DMS79 treated with DMSO at 0.1 percent for 48 hours (cell line): Measurements from ENCODE around the gene KLHL29.

Experiments used
- DNase-seq: peaks from one replicate; lab custom pipeline; 2025; lab: John Stamatoyannopoulos, UW

KLHL29 gene

GRCh38 chr2:23449413-23449812, 64.4 kb downstream of the KLHL29 start:
- DNase-seq: no peak

GRCh38 chr2:23449831-23450331, 64.9 kb downstream of the KLHL29 start:
- DNase-seq: no peak

GRCh38 chr2:23452372-23452771, 67.4 kb downstream of the KLHL29 start:
- no peak for DNase-seq

DNA sequence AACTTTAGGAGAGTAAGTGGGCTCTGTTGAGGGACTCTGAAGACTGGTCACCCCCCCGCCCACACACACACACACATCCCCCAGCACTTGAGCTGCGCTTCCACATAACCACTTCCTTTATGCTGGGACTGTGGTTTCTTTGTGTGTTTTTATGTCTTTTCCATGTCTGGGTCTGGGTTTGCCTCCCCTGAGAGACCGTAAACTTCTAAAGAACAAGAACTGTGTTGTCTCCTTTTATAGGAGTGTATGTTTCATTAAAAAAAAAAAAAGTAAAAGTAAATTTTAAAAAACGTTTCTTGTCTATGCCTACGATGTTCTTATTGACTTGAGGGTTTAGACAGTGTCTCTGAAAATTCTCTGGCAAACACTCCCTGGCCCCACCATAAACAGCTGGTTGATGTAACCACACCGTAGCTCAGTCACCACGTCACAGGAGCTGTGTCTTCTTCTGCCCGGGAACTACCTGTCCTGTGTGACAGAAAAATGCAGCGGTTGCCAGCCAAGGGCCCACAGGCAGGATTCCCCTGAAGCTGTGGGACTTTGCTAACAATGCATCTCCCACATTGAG, 68.0 kb downstream of the KLHL29 start:
- no peak for DNase-seq

- no peak for DNase-seq
Measured at GRCh38 chr2:23453432-23453831, 68.5 kb downstream of the KLHL29 start.

DNA sequence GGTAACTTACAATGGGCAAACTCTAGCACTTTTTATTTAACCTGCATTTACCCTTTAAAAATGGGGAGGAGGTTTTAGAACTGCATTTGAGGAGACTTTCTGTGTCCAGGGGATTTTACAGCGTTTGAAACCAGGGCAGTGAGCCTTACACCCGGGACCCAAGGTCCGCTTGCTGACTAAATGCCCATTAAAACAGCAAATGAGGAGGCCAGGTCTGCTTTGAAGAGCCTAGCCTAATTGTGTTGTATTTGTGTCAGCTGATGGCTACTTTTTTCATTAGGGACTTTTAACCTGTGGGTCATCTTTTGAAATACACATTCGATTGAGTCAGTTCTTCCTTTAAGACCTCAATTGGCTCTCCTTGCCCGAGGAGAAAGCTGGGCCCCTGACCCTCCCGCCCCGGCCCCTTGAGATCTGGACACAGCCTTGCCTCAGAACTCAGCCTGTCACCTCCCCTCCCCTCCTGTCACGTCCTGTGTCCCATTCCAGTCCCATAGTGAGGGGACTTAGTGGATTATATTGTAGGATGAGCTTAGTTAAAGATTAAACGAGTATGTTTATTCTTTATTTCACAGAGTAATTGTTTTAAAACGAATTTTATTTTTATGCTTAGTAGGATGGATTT, 69.0 kb downstream of the KLHL29 start:
- DNase-seq: no peak

GRCh38 chr2:23454501-23455120, 69.6 kb downstream of the KLHL29 start:
- no peak for DNase-seq

GRCh38 chr2:23456396-23456795, 71.4 kb downstream of the KLHL29 start:
- no peak for DNase-seq

GRCh38 chr2:23456881-23457760, 72.1 kb downstream of the KLHL29 start:
- no peak for DNase-seq

- DNase-seq: no peak
Measured at GRCh38 chr2:23457990-23458682, 73.2 kb downstream of the KLHL29 start.

DNA sequence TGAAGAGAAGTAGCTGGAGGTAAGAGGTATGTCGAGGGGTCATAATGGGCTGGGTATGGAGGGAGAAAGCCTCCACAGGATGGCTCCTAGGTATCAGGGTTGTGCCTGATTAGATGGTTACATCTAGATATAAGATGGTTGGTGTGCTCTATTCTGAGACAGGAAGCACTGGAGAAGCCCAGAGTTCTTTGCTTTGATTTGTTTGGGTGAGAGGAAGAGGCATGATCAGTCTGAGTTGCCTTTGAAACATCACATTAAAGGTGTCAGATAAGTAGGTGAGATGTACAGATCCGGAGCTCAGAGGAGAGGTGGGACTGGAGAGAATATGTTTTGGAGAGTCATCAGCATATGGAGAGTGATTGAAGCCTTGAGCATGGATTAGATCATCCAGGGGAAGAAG, 74.1 kb downstream of the KLHL29 start:
- no peak for DNase-seq

GRCh38 chr2:23460228-23460627, 75.2 kb downstream of the KLHL29 start:
- DNase-seq: no peak

DNA sequence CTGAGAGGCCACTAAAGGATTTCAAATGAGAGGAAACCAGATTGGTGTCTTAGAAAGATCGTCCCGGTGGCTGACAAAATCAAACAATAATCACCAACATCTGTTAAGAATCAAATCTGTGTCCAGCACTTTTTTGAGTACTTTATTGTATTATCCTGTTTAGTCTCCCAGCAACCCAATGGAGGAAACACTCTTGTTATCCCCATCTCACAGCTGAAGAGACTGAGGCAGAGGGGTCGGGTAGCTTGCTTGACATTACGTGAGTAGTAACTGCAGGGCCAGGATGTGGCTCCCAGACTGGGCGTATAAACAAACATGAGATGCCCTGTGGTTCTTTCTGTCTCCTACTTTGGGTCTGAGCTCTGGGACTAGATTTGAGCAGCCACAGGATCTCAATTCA, 76.0 kb downstream of the KLHL29 start:
- DNase-seq: no peak

- no peak for DNase-seq
Measured at GRCh38 chr2:23464156-23464555, 79.2 kb downstream of the KLHL29 start.

DNA sequence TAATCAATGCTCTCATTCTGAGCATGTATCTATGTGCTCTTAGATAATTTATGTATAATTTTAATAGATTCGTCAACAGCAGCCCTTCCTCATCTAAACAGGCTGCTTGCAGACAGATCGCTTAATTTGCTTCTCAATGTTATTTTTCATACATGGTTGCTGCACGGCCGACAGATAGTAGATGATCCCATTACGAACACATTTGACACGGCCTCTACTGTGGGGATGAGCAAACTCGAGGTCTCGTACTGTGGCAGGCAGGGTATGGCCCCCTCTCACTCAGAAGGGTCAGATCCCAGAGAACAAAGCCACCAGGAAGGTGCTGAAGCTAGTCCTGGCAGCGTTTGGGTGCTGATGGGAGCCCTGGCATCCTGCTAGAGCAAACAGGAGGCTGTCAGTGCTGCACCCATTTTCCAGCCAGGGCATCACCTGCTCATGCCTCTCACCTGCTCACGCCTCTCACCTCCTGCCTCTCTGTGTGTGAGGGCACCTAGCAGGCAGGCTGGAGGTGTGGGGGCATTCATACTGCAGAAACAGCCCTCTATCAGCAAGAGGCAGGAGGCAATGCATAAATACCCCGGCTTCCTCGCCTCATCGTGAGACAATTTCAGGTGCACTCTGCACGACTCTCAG, 80.0 kb downstream of the KLHL29 start:
- no peak for DNase-seq

DNA sequence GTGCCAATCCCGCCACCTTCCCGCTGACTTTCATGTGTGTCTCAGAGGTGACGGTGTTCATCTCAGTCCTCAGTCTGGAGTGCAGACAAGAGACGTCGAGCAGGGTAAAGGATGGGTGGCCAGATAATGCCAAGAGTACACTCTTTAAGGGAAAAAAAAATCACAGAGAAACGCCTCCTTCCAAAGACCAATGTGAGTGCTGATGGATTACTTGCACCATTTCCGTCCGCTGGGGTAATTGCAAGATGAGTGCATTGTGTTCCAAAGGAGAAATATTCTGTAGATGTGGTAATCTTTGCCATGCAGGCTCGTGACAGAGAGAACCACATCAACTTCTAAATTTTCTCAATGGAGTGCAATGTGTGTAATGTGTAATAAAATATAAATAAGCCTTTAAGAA, 81.0 kb downstream of the KLHL29 start:
- DNase-seq: no peak

DNA sequence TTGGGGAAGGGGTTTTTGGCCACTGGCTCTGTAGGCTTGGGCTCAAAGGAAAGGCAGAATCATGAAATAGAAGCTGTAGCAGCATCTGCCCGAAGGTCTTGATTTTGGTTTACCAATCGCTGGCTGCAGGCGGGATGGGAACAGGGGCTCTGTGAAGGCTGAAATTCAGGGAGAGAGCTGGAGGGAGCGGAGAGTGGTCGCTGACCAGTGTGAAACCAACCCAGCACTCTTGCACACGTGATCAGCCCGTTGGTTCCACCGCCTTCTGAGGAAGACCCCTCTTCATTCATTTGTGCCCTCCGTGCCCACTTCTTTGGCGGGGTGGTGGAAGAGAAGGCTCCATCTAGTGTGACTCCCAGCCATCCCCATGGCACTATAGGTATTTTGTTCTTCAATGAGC, 82.6 kb downstream of the KLHL29 start:
- no peak for DNase-seq

GRCh38 chr2:23468474-23469141, 83.6 kb downstream of the KLHL29 start:
- no peak for DNase-seq

DNA sequence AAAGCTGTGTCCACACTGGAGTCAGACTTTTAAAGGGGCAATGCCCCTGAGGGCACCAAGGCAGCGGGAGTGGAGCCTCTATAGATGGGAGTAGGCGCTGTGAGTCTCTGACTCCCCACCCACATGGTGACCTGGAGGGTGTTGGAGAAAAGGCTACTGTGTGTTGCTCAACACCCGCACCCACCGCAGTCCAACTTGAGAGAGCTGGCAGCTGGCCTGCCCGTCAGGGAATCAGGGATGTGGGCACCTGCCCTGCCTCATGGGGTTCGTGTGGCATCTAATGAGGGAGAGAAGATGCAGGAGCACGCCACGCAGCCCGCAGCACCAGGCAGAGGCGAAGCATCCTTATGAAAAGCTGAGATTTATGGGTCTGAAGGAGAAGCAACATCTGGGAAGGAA, 84.2 kb downstream of the KLHL29 start:
- DNase-seq: no peak

DNA sequence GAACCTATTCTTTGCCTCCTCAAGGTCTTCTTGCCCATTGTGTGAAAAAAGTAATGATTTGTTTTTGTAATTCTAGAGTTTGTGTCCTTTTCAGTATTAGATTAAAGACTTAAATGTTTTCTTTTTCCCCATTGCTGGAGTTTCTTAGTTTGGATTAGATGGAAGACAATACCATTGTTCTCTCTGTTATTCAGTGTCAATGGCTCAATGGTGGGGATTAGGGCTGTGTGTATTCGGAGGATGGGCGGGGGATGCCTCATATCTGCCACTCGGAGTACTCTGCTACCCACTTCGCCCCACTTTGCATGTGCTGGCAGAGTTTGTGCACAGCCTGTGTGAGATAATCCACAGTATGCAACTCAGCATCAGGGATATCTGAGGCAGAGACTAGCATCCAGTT, 90.1 kb downstream of the KLHL29 start:
- DNase-seq: no peak

GRCh38 chr2:23475473-23475872, 90.5 kb downstream of the KLHL29 start:
- no peak for DNase-seq
